Myocyte (in vitro differentiated cells): ENCODE results near the gene RPS3. TPM values are rescaled to one million over a fixed set of nuclear protein-coding genes. Genes with fewer than 3 reads are reported as not detected.

Experiments used
- total RNA-seq: library from RNA; depleted of rRNA; stranded (reverse); fragments of >200 nt; gene quantifications from 2 replicates; pipeline ENCODE4 v1.2.3, GENCODE V29; 2014

The RPS3 gene
- total RNA-seq, 1 donor from 2014 or later = 822 TPM

Other genes with a start within 250 kb of the RPS3 start
- 0.05 TPM in 1 of 2 replicates, not detected in the other for gene SLCO2B1, start 248.4 kb upstream of the RPS3 start, total RNA-seq
- gene TPBGL, start 158.7 kb upstream of the RPS3 start, total RNA-seq = not detected in 2 replicates
- 17.2 and 23.0 TPM in 2 replicates for gene ARRB1, start 47.9 kb upstream of the RPS3 start, total RNA-seq
- 2.6 and 4.6 TPM in 2 replicates for gene KLHL35, start 33.7 kb downstream of the RPS3 start, total RNA-seq
- 16.1 and 18.3 TPM in 2 replicates for gene GDPD5, start 126.4 kb downstream of the RPS3 start, total RNA-seq
- 902 and 923 TPM in 2 replicates for gene SERPINH1, start 162.7 kb downstream of the RPS3 start, total RNA-seq